ENCODE results near the gene TMPRSS12.
A peak's percentile ranks its signal among the peaks of the same experiment; 100 is the strongest.
"Not testable (repeated sequence)": the region's sequence is repeated elsewhere in the genome, so short reads cannot be mapped to it uniquely, and the experiment has no call there.

The TMPRSS12 gene

DNA sequence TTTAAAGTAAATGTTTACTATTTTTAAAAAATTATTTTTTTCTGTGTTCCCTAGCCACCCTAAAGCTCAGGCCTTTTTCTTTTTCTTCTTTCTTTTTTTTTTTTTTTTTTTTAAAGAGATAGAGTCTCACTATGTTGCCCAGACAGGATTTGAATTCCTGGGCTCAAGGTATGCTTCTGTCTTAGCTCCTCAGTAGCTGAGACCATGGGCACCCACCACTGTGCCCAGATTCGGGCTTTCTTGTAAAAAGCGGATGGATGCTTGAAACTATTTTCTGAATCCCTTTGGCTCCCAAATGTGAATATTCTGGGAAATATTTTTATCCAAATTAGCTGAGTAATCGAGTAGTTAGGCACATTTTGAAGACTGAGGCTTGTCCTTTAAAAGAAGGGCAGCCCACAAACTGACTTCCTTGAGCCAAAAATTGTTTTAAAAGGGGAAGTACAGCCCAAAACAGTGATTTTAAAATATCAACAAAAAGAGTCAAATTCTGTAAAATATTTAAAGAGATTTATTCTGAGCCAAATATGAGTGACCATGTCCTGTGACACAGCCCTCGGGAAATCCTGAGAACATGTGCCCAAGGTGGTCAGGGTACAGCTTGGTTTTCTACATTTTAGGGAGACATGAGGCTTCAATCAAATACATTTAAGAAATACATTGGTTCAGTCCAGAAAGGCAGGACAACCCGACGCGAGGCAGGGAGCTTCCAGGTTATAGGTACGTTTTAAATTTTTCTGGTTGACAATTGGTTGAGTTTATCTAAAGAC lies 80.8 kb downstream of the TMPRSS12 start:
- H3K27ac ChIP-seq (ENCODE audit: low read depth, low read length): peak overlapping the region; percentile 90
- no peaks in the 10 kb centered on the region for H3K36me3 ChIP-seq (ENCODE audit: control insufficient read depth, insufficient read depth, low read length)
- H3K4me3 ChIP-seq (ENCODE audit: low read length): peak overlapping the region; percentile 96
- peaks cover 24% of the 10 kb centered on the region for H3K4me1 ChIP-seq (ENCODE audit: control insufficient read depth, insufficient read depth, low read length)
- no peak overlapping the region for H3K9ac ChIP-seq (ENCODE audit: low read length)
- H3K27me3 ChIP-seq (ENCODE audit: control insufficient read depth, insufficient read depth, low read length): no peaks in the 10 kb centered on the region

GRCh38 chr12:50924131-50924438 lies 81.4 kb downstream of the TMPRSS12 start:
- Histone ChIP-seq H3K4me1 (ENCODE audit: control insufficient read depth, insufficient read depth, low read length) (peaks cover 24% of the 10 kb centered on the region), H3K4me3 (ENCODE audit: low read length) (peak overlapping the region; percentile 96), H3K9ac (ENCODE audit: low read length) (no peak overlapping the region), H3K36me3 (ENCODE audit: control insufficient read depth, insufficient read depth, low read length) (no peaks in the 10 kb centered on the region), H3K27ac (ENCODE audit: low read depth, low read length) (peak overlapping the region; percentile 90), H3K27me3 (ENCODE audit: control insufficient read depth, insufficient read depth, low read length) (no peaks in the 10 kb centered on the region)

DNA sequence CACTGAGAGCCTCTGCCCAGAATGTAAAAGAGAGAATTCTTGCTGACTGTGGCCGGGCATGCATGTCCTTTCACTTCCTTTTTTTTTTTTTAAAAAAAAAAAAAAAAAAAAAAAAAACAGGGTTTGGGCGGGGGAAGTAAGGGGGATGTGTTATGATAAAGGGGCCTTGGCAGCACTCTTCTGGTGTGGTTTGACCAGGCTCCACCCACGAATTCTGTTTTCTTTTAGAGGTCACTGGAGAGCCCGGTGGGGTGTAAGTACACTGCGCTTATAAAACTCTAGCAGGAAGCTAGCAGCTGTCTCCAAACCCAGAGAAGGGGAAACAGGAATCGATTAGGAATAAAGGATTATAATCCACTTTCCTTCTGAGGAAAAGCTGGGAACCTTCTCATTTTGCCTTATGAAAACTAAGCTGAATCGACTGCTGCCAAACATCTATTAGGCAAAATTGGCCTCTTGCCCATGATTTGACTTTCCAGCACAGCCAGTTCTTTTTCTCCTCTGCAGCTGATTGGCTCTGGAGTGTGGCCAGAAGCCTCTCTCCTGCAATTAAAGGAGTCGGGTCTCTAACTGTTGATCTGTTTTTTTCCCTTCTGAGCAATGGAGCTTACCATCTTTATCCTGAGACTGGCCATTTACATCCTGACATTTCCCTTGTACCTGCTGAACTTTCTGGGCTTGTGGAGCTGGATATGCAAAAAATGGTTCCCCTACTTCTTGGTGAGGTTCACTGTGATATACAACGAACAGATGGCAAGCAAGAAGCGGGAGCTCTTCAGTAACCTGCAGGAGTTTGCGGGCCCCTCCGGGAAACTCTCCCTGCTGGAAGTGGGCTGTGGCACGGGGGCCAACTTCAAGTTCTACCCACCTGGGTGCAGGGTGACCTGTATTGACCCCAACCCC lies 82.0 kb downstream of the TMPRSS12 start:
- peak overlapping the region; percentile 90 for H3K27ac ChIP-seq (ENCODE audit: low read depth, low read length)
- peak overlapping the region; percentile 96 for H3K4me3 ChIP-seq (ENCODE audit: low read length)
- no peaks in the 10 kb centered on the region for H3K36me3 ChIP-seq (ENCODE audit: control insufficient read depth, insufficient read depth, low read length)
- peak overlapping the region; percentile 87 for H3K9ac ChIP-seq (ENCODE audit: low read length)
- H3K27me3 ChIP-seq (ENCODE audit: control insufficient read depth, insufficient read depth, low read length): no peaks in the 10 kb centered on the region
- H3K4me1 ChIP-seq (ENCODE audit: control insufficient read depth, insufficient read depth, low read length): peaks cover 27% of the 10 kb centered on the region

DNA sequence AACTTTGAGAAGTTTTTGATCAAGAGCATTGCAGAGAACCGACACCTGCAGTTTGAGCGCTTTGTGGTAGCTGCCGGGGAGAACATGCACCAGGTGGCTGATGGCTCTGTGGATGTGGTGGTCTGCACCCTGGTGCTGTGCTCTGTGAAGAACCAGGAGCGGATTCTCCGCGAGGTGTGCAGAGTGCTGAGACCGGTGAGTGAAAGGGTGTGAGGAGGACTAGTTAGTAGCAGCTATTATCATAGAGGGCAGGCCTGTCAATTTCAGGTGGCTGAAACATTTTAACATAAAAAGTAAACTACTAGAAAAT lies 82.6 kb downstream of the TMPRSS12 start:
- H3K36me3 ChIP-seq (ENCODE audit: control insufficient read depth, insufficient read depth, low read length): no peaks in the 10 kb centered on the region
- peaks cover 27% of the 10 kb centered on the region for H3K4me1 ChIP-seq (ENCODE audit: control insufficient read depth, insufficient read depth, low read length)
- no peaks in the 10 kb centered on the region for H3K27me3 ChIP-seq (ENCODE audit: control insufficient read depth, insufficient read depth, low read length)
- H3K27ac ChIP-seq (ENCODE audit: low read depth, low read length): peak overlapping the region; percentile 90
- peak overlapping the region; percentile 96 for H3K4me3 ChIP-seq (ENCODE audit: low read length)
- H3K9ac ChIP-seq (ENCODE audit: low read length): peak overlapping the region; percentile 87

- no peaks in the 10 kb centered on the region for H3K27me3 ChIP-seq (ENCODE audit: control insufficient read depth, insufficient read depth, low read length)
- H3K36me3 ChIP-seq (ENCODE audit: control insufficient read depth, insufficient read depth, low read length): peaks cover 3% of the 10 kb centered on the region
- H3K4me3 ChIP-seq (ENCODE audit: low read length): peak overlapping the region; percentile 96
- peak overlapping the region; percentile 90 for H3K27ac ChIP-seq (ENCODE audit: low read depth, low read length)
- H3K4me1 ChIP-seq (ENCODE audit: control insufficient read depth, insufficient read depth, low read length): peaks cover 27% of the 10 kb centered on the region
- no peak overlapping the region for H3K9ac ChIP-seq (ENCODE audit: low read length)
These were observed 83.2 kb downstream of the TMPRSS12 start for GRCh38 chr12:50925920-50926319.

DNA sequence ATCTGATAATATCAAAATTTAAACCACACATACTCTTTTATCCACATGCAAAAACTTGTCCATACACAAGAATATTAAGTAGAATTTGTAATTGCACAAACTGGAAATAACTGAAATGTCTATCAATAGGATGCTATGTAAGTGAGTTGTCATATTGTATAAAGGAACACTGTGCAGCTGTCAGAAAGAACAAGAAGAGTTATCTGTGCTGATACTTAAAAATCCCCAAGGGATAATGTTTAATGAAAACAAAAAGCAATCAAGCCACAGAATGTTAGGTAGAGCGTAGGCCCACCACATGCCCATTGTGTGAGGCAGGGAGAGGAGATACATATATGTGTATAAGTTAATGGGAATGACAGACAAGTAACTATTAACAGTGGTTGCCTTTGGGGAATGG lies 83.7 kb downstream of the TMPRSS12 start:
- Histone ChIP-seq H3K27ac (ENCODE audit: low read depth, low read length) (peak overlapping the region; percentile 32), H3K36me3 (ENCODE audit: control insufficient read depth, insufficient read depth, low read length) (peaks cover 3% of the 10 kb centered on the region), H3K9ac (ENCODE audit: low read length) (no peak overlapping the region), H3K27me3 (ENCODE audit: control insufficient read depth, insufficient read depth, low read length) (no peaks in the 10 kb centered on the region), H3K4me3 (ENCODE audit: low read length) (peak overlapping the region; percentile 96), H3K4me1 (ENCODE audit: control insufficient read depth, insufficient read depth, low read length) (peaks cover 27% of the 10 kb centered on the region)

DNA sequence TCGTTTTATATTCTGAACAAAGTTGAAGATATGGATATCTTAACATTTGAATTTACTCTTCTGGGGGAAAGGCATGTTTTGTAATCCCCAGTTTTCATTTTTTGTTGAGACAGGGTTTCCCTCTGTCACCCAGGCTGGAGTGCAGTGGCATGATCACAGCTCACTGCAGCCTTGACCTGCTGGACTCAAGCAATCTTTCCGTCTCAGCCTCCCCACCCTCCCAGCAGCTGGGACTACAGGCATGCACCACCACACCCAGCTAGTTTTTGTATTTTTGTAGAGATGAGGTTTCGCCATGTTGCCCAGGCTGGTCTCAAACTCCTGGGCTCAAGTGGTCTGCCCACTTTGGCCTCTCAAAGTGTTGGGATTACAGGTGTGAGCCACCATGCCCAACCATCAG lies 84.2 kb downstream of the TMPRSS12 start:
- not testable (repeated sequence) for H3K36me3 ChIP-seq (ENCODE audit: control insufficient read depth, insufficient read depth, low read length); H3K27me3 ChIP-seq (ENCODE audit: control insufficient read depth, insufficient read depth, low read length); H3K9ac ChIP-seq (ENCODE audit: low read length)
- peak overlapping the region; percentile 6 for H3K27ac ChIP-seq (ENCODE audit: low read depth, low read length)
- H3K4me1 ChIP-seq (ENCODE audit: control insufficient read depth, insufficient read depth, low read length): peaks cover 25% of the 10 kb centered on the region
- H3K4me3 ChIP-seq (ENCODE audit: low read length): peak overlapping the region; percentile 96

DNA sequence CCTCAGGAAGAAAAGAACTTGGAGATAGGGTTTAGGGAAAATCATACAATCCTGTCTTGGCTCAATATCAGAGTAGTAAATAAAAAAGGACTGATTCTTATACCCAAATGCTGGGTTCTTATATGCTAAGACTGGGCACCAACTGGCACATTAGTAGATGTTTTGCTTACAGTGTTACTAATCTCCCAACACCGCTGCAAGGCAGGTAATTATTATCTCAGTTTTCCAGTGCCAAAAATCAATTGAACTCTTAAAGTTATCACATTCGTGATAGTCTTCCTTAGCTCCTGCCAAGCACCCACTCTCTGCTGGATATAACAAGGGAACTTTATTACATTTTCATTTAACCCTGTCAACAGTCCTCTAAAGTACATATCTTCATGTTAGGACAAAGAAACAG lies 84.6 kb downstream of the TMPRSS12 start:
- H3K27ac ChIP-seq (ENCODE audit: low read depth, low read length): peak overlapping the region; percentile 6

GRCh38 chr12:50927766-50928224 lies 85.1 kb downstream of the TMPRSS12 start:
- Histone ChIP-seq H3K36me3 (ENCODE audit: control insufficient read depth, insufficient read depth, low read length) (peaks cover 3% of the 10 kb centered on the region), H3K9ac (ENCODE audit: low read length) (no peak overlapping the region), H3K4me1 (ENCODE audit: control insufficient read depth, insufficient read depth, low read length) (peaks cover 17% of the 10 kb centered on the region), H3K27ac (ENCODE audit: low read depth, low read length) (peak overlapping the region; percentile 6), H3K4me3 (ENCODE audit: low read length) (peak overlapping the region; percentile 96), H3K27me3 (ENCODE audit: control insufficient read depth, insufficient read depth, low read length) (no peaks in the 10 kb centered on the region)

More for the DNA sequence above, 84.6 kb downstream of the TMPRSS12 start:
- Histone ChIP-seq H3K36me3 (ENCODE audit: control insufficient read depth, insufficient read depth, low read length) (peaks cover 3% of the 10 kb centered on the region), H3K4me3 (ENCODE audit: low read length) (peak overlapping the region; percentile 96), H3K9ac (ENCODE audit: low read length) (no peak overlapping the region), H3K27me3 (ENCODE audit: control insufficient read depth, insufficient read depth, low read length) (no peaks in the 10 kb centered on the region), H3K4me1 (ENCODE audit: control insufficient read depth, insufficient read depth, low read length) (peaks cover 21% of the 10 kb centered on the region)

DNA sequence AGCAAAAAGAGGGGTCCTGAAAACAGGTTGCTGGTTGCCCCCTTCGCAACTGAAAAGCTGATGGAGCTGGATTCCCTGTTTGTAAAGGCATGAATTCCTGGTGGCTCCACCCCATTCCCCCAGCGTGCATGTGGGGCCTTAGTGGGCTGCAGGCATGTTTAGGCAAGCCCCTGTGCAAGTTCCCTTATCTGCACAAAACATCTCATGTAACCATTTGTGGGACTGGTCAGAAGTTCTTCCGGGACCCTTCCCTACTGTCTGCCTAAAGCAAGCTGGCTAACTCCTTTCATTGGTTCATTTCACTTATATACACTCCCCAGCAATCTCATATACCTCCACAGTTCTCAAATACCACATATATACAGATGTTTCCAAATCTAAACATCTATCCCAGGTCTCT lies 85.7 kb downstream of the TMPRSS12 start:
- Histone ChIP-seq H3K27ac (ENCODE audit: low read depth, low read length) (no peak overlapping the region), H3K4me1 (ENCODE audit: control insufficient read depth, insufficient read depth, low read length) (peaks cover 14% of the 10 kb centered on the region), H3K9ac (ENCODE audit: low read length) (no peak overlapping the region), H3K4me3 (ENCODE audit: low read length) (peak overlapping the region; percentile 96), H3K27me3 (ENCODE audit: control insufficient read depth, insufficient read depth, low read length) (no peaks in the 10 kb centered on the region), H3K36me3 (ENCODE audit: control insufficient read depth, insufficient read depth, low read length) (peaks cover 3% of the 10 kb centered on the region)

DNA sequence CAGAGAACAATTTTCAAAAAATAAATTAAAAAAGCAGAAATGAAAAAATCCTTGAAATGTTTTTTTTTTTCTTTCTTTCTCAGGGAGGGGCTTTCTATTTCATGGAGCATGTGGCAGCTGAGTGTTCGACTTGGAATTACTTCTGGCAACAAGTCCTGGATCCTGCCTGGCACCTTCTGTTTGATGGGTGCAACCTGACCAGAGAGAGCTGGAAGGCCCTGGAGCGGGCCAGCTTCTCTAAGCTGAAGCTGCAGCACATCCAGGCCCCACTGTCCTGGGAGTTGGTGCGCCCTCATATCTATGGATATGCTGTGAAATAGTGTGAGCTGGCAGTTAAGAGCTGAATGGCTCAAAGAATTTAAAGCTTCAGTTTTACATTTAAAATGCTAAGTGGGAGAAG lies 87.1 kb downstream of the TMPRSS12 start:
- H3K4me1 ChIP-seq (ENCODE audit: control insufficient read depth, insufficient read depth, low read length): peaks cover 12% of the 10 kb centered on the region
- no peak overlapping the region for H3K27ac ChIP-seq (ENCODE audit: low read depth, low read length)
- no peaks in the 10 kb centered on the region for H3K27me3 ChIP-seq (ENCODE audit: control insufficient read depth, insufficient read depth, low read length)
- H3K36me3 ChIP-seq (ENCODE audit: control insufficient read depth, insufficient read depth, low read length): peaks cover 3% of the 10 kb centered on the region
- H3K9ac ChIP-seq (ENCODE audit: low read length): no peak overlapping the region
- H3K4me3 ChIP-seq (ENCODE audit: low read length): no peak overlapping the region

DNA sequence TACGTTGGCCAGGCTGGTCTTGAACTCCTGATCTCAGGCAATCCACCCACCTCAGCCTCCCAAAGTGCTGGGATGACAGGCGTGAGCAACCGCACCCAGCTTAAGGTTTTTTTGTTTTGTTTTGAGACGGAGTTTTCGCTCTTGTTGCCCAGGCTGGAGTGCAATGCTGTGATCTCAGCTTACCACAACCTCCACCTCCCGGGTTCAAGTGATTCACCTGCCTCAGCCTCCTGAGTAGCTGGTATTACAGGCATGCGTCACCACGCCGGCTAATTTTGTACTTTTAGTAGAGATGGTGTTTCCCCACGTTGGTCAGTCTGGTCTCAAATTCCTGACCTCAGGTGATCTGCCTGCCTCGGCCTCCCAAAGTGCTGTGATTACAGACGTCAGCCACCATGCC lies 87.8 kb downstream of the TMPRSS12 start:
- not testable (repeated sequence) for H3K4me3 ChIP-seq (ENCODE audit: low read length)

More for the DNA sequence above, 87.8 kb downstream of the TMPRSS12 start:
- peaks cover 16% of the 10 kb centered on the region for H3K4me1 ChIP-seq (ENCODE audit: control insufficient read depth, insufficient read depth, low read length)
- not testable (repeated sequence) for H3K36me3 ChIP-seq (ENCODE audit: control insufficient read depth, insufficient read depth, low read length); H3K9ac ChIP-seq (ENCODE audit: low read length); H3K27me3 ChIP-seq (ENCODE audit: control insufficient read depth, insufficient read depth, low read length); H3K27ac ChIP-seq (ENCODE audit: low read depth, low read length)

All from rectal smooth muscle tissue (tissue), 1 donor.